Non-pigmented ciliary epithelial cell (primary cell): ENCODE measurements around the gene FAF2.
"Not testable (repeated sequence)": the region's sequence is repeated elsewhere in the genome, so short reads cannot be mapped to it uniquely, and the experiment has no call there.

Experiments
- DNase-seq: peaks from one replicate; pipeline ENCODE4 v3.0.0-alpha.2; 2010; ENCODE audit warnings: low read depth

The FAF2 gene, protein sequence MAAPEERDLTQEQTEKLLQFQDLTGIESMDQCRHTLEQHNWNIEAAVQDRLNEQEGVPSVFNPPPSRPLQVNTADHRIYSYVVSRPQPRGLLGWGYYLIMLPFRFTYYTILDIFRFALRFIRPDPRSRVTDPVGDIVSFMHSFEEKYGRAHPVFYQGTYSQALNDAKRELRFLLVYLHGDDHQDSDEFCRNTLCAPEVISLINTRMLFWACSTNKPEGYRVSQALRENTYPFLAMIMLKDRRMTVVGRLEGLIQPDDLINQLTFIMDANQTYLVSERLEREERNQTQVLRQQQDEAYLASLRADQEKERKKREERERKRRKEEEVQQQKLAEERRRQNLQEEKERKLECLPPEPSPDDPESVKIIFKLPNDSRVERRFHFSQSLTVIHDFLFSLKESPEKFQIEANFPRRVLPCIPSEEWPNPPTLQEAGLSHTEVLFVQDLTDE

GRCh38 chr5:176447978-176448608 lies at the start of gene FAF2:
Gene FAF2, plus strand, starts transcription at chr5:176448385. Its CDS starts 23 bp downstream, at chr5:176448408.
- DNase-seq: peak; percentile 98

- no peak for DNase-seq
Measured at GRCh38 chr5:176400382-176401156, 47.6 kb upstream of the FAF2 start.

DNA sequence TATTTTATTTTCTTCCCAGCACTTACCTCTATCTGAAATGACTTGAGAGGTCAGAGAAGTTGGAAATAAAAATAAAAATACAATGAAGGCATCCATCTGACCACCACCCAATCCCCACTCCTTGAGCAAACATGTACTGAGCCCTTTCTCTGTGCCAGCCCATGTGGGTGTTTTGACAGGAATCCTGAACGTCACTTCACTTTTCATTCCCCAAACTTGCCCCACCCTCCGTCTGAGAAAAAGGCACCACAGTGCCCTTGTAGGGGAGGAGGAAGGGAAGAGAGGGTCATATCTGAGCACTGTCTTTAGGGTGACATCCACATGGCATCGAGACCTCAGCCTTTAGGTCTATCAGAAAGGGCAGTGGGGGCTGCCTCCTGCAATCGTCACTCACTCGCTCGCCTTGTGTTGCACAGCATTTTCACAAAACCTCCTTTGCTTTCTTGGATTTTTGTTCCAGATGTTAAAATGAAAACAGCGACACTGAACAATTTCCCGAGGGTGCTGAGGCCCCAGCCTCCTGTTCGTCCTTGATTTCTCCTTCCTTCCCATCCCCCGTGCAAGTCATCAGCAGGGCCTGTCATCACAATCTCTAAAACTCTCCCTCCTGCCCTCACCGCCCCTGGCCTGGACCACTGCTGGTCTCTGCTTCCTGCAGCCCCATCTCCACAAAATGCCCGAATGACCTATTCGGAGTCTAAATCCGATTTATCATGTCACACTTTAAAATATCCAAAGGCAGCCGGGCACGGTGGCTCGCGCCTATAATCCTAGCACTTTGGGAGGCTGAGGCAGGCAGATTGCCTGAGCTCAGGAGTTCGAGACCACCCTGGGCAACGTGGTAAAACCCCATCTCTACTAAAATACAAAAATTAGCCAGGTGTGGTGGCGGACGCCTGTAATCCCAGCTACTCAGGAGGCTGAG lies 46.6 kb upstream of the FAF2 start:
- no peak for DNase-seq

DNA sequence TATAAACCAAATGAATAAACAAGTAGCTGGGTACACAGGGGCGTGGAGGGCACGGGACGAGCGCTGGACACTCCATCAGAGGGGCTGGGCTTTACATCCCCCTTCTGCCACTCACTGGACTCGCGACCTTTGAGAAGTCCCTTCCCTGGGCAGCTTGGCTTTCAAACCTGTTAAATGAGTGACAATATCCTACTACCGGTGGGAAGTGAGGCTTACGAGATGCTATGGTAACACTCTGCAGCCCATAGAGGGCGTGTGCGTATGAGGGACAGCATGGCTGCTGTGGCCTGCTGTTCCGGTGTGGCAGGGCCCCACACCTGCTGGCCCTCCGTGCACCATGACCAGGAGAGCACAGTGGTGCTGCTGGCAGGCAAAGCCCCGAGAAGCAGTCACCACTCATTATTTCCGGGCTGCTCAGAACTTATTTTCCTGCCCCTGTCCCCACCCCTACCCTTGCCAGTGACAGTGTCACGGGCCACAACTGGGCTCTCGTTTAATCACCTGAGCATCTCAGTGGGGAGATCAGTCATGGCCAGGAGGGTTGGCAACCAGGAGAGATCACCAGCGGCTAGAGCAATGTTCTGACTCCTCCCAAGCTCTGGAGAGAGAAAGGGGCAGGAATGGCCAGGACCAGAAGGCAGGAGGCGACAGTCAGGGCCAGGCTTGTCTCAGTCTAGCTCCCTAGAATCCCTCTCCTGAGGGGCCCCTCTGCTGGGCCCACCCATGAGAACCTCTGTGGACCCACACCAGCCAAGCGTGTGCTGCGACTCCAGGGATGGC lies 42.3 kb upstream of the FAF2 start:
- no peak for DNase-seq

DNA sequence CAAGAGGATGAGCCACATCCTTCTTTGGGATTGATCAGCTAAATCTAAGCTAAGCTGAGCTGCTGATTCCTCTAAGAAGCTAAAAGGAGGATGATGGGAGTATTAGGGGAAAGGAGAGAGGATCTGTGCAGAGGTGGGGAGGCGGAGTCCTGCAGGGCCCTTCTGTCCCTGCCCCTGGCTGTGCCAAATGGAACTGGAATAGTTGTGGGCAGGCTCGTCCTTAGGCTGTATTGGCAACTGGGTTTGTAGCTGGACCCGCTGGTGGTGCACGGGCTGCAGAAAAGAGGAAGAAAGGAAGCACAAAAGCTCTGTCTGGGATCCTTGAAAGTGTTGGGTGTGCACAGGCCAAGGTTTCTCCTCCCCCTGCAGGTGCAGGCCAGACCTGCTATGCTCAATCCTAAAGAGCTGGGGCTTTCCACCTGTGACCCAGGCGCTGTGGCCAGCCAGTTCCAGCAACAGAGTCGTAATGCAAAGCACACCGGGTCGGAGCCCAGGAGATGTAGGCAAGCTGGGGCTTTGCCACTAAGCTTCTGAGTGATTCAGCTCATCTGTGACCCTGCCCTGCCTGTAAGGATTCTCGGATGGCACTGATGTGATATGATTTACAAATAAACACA lies 41.6 kb upstream of the FAF2 start:
- no peak for DNase-seq

GRCh38 chr5:176407456-176408251 lies 40.5 kb upstream of the FAF2 start:
- no peak for DNase-seq

GRCh38 chr5:176408252-176408573 lies 40.0 kb upstream of the FAF2 start:
- not testable (repeated sequence) for DNase-seq

DNA sequence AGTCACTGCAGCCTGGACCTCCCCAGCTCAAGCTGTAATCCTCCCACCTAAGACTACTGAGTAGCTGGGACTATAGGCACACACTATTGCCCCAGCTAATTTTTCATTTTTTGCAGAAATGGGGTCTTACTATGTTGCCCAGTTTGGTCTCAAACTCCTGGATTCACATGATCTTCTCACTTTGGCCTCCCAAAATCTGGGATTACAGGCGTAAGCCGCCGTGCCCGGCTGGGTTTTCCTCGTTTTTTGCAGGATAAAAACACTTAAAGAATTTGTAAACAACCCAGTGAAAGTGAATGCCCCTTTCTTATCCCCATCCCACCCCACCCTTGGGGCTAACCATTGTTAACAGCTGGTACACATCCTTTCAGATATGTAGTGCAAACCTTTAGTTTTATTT lies 39.6 kb upstream of the FAF2 start:
- DNase-seq: no peak

GRCh38 chr5:176409765-176410164 lies 38.4 kb upstream of the FAF2 start:
- no peak for DNase-seq

DNA sequence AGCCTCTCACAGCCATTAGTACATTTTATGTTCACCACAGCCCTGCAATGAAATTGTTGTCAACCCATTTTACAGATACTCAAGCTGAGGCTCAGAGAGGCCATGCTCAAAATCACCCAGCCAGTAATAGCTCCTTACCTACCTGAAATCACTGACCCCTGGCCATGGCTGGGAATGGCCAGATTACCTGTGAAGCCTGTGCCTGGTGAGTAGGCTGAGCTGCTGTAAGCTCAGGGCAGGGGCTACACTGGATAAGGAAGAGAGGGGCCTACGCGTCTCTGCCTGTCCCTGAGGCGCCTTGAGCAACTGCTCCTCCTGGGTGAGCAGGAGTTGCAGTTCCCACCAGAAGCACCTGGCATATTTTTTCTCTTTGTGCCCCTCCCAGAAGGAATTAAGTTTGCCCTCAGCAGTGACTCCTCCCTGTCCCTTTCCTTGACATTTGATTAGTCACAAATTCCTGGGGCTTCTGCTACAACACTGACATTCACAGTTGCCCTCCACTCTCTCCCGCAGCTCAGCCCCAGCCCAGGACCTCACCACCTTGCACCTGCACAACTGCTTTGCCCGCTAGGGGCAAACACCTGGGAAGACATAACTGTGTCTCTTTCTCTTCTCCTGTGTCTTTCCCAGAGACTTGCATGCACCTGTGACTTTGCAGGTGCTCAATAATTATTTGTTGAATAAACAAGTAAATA lies 37.6 kb upstream of the FAF2 start:
- DNase-seq: no peak

GRCh38 chr5:176412517-176413254 lies 35.5 kb upstream of the FAF2 start:
- no peak for DNase-seq

- no peak for DNase-seq
Measured at GRCh38 chr5:176413255-176413565, 35.0 kb upstream of the FAF2 start.

GRCh38 chr5:176413709-176414191 lies 34.4 kb upstream of the FAF2 start:
- DNase-seq: no peak

DNA sequence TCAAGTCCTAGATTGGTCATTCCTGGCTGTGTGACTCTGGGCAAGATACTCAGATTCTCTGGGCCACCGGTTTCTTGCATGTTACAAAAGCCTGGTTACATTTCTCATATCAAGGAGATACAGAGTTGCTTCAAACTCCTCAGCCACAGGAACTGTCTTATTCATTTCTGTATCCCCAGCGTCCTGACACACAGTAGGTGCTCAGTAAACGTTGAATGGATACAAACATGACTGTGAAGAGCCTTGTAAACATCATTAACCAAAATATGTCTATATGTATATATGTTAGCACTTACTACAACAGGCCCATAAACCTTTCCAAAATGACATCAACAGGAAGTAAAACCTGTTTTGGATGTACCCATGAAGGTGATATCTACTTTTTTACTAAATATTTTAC lies 33.5 kb upstream of the FAF2 start:
- DNase-seq: no peak

GRCh38 chr5:176415240-176415951 lies 32.8 kb upstream of the FAF2 start:
- DNase-seq: no peak

DNA sequence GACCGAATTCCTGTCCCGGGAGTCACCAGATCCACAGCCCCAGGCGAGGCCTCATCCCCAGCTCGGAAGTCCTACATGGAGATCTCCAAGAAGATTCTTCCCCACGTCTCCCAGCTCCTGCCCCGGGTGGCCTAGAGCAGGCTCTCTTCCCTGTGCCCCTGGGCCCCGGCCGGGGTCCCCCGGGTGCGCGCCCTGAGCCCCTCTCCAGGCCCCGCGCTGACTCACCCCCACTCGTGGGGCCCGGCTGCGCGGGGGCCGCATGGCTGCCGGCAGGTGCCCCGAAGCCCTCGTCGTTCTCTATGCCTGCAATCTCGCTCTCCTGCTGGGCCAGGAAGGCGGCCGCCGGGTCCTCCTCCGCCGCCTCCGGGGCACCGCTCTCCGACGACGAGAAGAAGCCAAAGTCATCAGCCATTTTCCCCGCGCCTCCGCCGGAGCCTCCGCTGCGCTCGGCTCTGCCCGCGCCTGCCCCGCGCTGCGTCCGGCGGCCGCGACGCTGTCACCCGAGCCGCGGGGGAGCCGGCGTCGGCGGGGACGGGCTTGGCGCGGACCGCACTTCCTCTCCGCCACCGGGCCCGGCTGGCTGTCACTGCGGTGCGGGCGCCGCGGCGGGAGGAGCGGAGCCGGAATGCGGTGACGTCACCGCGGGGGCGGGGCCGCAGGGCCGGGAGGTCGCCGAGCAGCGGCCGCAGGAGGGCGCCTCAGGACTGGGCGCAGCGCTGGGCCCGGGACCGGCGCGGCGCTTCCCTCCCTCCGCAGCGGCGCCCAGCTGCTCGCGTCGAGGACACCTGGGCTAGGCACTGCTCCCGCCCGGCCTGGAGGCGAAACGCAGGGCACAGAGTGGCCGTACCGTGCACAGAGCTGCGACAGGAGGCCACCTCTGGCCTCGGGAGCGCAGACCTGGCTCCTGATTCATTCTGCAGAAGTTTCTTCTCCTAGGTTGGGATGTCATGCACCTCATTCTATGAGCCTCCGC lies 31.9 kb upstream of the FAF2 start, which contains the start of gene CLTB:
TSS of gene CLTB (minus strand) at position 588 of the 973 bp plus-strand sequence. CDS start at position 412, 176 bp downstream.
- no peak for DNase-seq
